HepG2 (cell line): ENCODE data around the gene MTCL1. TPM values are rescaled to one million over a fixed set of nuclear protein-coding genes. Genes with fewer than 3 reads are reported as not detected.

Experiments used
- ATF5 ChIP-seq: sonication (generic); formaldehyde crosslinking; IDR thresholded peaks from 2 replicates; pipeline ENCODE4 v1.4.0; 2020; ENCODE audit warnings: mild to moderate bottlenecking, low read depth, missing genetic modification reagents
- DMTF1 ChIP-seq: sonication (generic); formaldehyde crosslinking; IDR thresholded peaks from 2 replicates; pipeline ENCODE4 v1.4.0; 2020; ENCODE audit warnings: mild to moderate bottlenecking, missing genetic modification reagents
- GATA4 ChIP-seq: sonication (generic); IDR thresholded peaks from 2 replicates; pipeline ENCODE4 v1.6.1; 2016; ENCODE audit warnings: antibody characterized with exemption, low read depth, borderline replicate concordance
- HNRNPLL ChIP-seq: fragments of 200-400 bp; formaldehyde crosslinking; IDR thresholded peaks from 2 replicates; pipeline ENCODE4 v1.6.1; 2017; ENCODE audit warnings: mild to moderate bottlenecking, low read depth, low read length; ENCODE audit not compliant: poor library complexity, severe bottlenecking
- RBM39 ChIP-seq: fragments of 200-400 bp; formaldehyde crosslinking; IDR thresholded peaks from one replicate; pipeline ENCODE4 v1.6.1; 2018; ENCODE audit warnings: antibody characterized with exemption, mild to moderate bottlenecking, low read depth, low read length; ENCODE audit not compliant: poor library complexity, severe bottlenecking
- REL ChIP-seq: sonication (generic); formaldehyde crosslinking; conservative IDR thresholded peaks from 2 replicates; pipeline ENCODE4 v1.8.0; 2022; ENCODE audit warnings: mild to moderate bottlenecking, missing genetic modification reagents, moderate library complexity
- SNAPC2 ChIP-seq: sonication (generic); formaldehyde crosslinking; IDR thresholded peaks from 2 replicates; pipeline ENCODE4 v1.8.1; 2022; ENCODE audit warnings: mild to moderate bottlenecking, missing genetic modification reagents
- TFE3 ChIP-seq: IDR thresholded peaks from 2 replicates; pipeline ENCODE4 v1.6.1; 2016
- ZBTB40 ChIP-seq, 2 experiments: fragments of 450-650 bp in 1 of 2; sonication (generic) in 1 of 2; formaldehyde crosslinking in 1 of 2; IDR thresholded peaks; 2 replicates each; pipeline versions ENCODE4 v1.6.1 to v1.8.0; 2016 to 2022; ENCODE audit warnings: antibody characterized with exemption in 1 of 2, mild to moderate bottlenecking in 1 of 2, missing genetic modification reagents in 1 of 2
- ZFP36L1 ChIP-seq: sonication (generic); formaldehyde crosslinking; IDR thresholded peaks from 2 replicates; pipeline ENCODE4 v1.8.0; 2022; ENCODE audit warnings: mild to moderate bottlenecking, missing genetic modification reagents, moderate library complexity
- ZNF230 ChIP-seq: sonication (generic); formaldehyde crosslinking; IDR thresholded peaks from 2 replicates; pipeline ENCODE4 v1.4.0; 2020; ENCODE audit warnings: mild to moderate bottlenecking, missing genetic modification reagents
- ZNF501 ChIP-seq: sonication (generic); formaldehyde crosslinking; IDR thresholded peaks from 2 replicates; pipeline ENCODE4 v1.5.1; 2020; ENCODE audit warnings: mild to moderate bottlenecking, moderate library complexity, missing genetic modification reagents
- ZNF614 ChIP-seq: IDR thresholded peaks from 2 replicates; pipeline ENCODE4 v1.6.1; 2018; ENCODE audit warnings: missing biosample characterization, missing genetic modification reagents, inconsistent platforms, borderline replicate concordance
- ZSCAN29 ChIP-seq: sonication (generic); formaldehyde crosslinking; conservative IDR thresholded peaks from 2 replicates; pipeline ENCODE4 v1.4.0; 2020; ENCODE audit warnings: mild to moderate bottlenecking, missing genetic modification reagents
- polyA plus RNA-seq, 8 experiments: library from polyadenylated mRNA; depleted of rRNA in 3 of 8; stranded (reverse) in 7 of 8; unstranded in 1 of 8; fragments of >200 nt; fragmentation: Illumina TruSeq in 4 of 8; extraction: Trizol in 4 of 8; gene quantifications; 2 replicates each; pipeline versions ENCODE4 v1.2.1 to v1.2.3, GENCODE V29; 2011 to 2016; ENCODE audit warnings: low read depth in 4 of 8, missing spikeins in 1 of 8, mixed read lengths in 1 of 8; ENCODE audit not compliant: insufficient read depth in 1 of 8
- total RNA-seq, 5 experiments: library from RNA; depleted of rRNA; stranded (reverse); fragments of >200 nt; fragmentation: Illumina TruSeq; extraction: Trizol; gene quantifications; 2 replicates each; pipeline ENCODE4 v1.2.3, GENCODE V29; 2016; ENCODE audit warnings: low read depth in 1 of 5

The MTCL1 gene
- total and polyA plus RNA-seq, 2 of the 13 experiments (the other 11 are each of a cell fraction or from before 2014, with no cell fraction given) = 3.1 to 3.2 TPM

GRCh38 chr18:8704361-8705237, 757 bp upstream of the MTCL1 start (continued):
- no peak for TF ChIP-seq SNAPC2 (CRISPR knock-in tag)
- TF ChIP-seq DMTF1 = no peak
- no peak for TF ChIP-seq HNRNPLL
- no peak for TF ChIP-seq GATA4
- TF ChIP-seq RBM39 = no peak
- TF ChIP-seq ZBTB40 (IDR thresholded peaks at IDR 0.05) = no peak
- TF ChIP-seq ZBTB40 (CRISPR knock-in tag; IDR thresholded peaks at IDR 0.05) = no peak
- TF ChIP-seq ZFP36L1 (CRISPR knock-in tag) = no peak
- no peak for TF ChIP-seq REL (CRISPR knock-in tag)
- TF ChIP-seq ZNF614 = no peak
- no peak for TF ChIP-seq ZNF230 (CRISPR knock-in tag)
- TF ChIP-seq ZSCAN29 = no peak
- TF ChIP-seq TFE3 (CRISPR knock-in tag) = no peak
- no peak; the same call in 1 of the 2 replicates for TF ChIP-seq ZNF501 (CRISPR knock-in tag)
- TF ChIP-seq ATF5 (CRISPR knock-in tag) = no peak
